H9 (cell line): Measurements from ENCODE around the gene RBBP4. TPM values are rescaled to one million over a fixed set of nuclear protein-coding genes. Genes with fewer than 3 reads are reported as not detected.

Source experiments
- DNase-seq: peaks from one replicate; pipeline ENCODE4 v3.0.0-alpha.2; 2017
- H2AFZ ChIP-seq: one replicate; pipeline ENCODE4 v1.6.1; 2013; ENCODE audit warnings: mild to moderate bottlenecking, low read length, control low read depth, moderate library complexity
- H2AK5ac ChIP-seq: 2 replicates; pipeline ENCODE4 v1.6.1; 2013; ENCODE audit warnings: low read length, control low read depth, mixed read lengths; ENCODE audit not compliant: insufficient read length
- H2BK120ac ChIP-seq: one replicate; pipeline ENCODE4 v1.6.1; 2013; ENCODE audit warnings: low read depth, mild to moderate bottlenecking, low read length, control low read depth, inconsistent platforms; ENCODE audit not compliant: poor library complexity, severe bottlenecking
- H2BK12ac ChIP-seq: 2 replicates; pipeline ENCODE4 v1.6.1; 2013; ENCODE audit warnings: low read length, control low read depth, mixed read lengths, low read depth; ENCODE audit not compliant: insufficient read length
- H2BK15ac ChIP-seq: 2 replicates; pipeline ENCODE4 v1.6.1; 2013; ENCODE audit warnings: low read depth, low read length, control low read depth
- H2BK20ac ChIP-seq: one replicate; pipeline ENCODE4 v1.6.1; 2013; ENCODE audit warnings: low read depth, mild to moderate bottlenecking, low read length, control low read depth, inconsistent platforms; ENCODE audit not compliant: poor library complexity, severe bottlenecking
- H2BK5ac ChIP-seq: 2 replicates; pipeline ENCODE4 v1.6.1; 2013; ENCODE audit warnings: low read length, control low read depth, mixed read lengths; ENCODE audit not compliant: insufficient read length
- H3K14ac ChIP-seq: 2 replicates; pipeline ENCODE4 v1.6.1; 2013; ENCODE audit warnings: low read length, control low read depth; ENCODE audit not compliant: insufficient read depth
- H3K18ac ChIP-seq: 2 replicates; pipeline ENCODE4 v1.6.1; 2013; ENCODE audit warnings: low read depth, mild to moderate bottlenecking, mixed read lengths, low read length, control low read depth; ENCODE audit not compliant: insufficient read length
- H3K23ac ChIP-seq: 2 replicates; pipeline ENCODE4 v1.6.1; 2013; ENCODE audit warnings: low read length, control low read depth, mixed read lengths, low read depth; ENCODE audit not compliant: insufficient read length
- H3K23me2 ChIP-seq: 2 replicates; pipeline ENCODE4 v1.6.1; 2013; ENCODE audit warnings: low read depth, mild to moderate bottlenecking, mixed read lengths, low read length, control low read depth; ENCODE audit not compliant: insufficient read length, poor library complexity, severe bottlenecking
- H3K27ac ChIP-seq: 2 replicates; pipeline ENCODE4 v1.5.1; 2013; ENCODE audit warnings: low read length, control low read depth, mixed read lengths, low read depth; ENCODE audit not compliant: insufficient read length
- H3K27me3 ChIP-seq: 2 replicates; pipeline ENCODE4 v1.6.1; 2013; ENCODE audit warnings: low read length, control low read depth, inconsistent platforms; ENCODE audit not compliant: insufficient read depth
- H3K4ac ChIP-seq: 2 replicates; pipeline ENCODE4 v1.6.1; 2013; ENCODE audit warnings: low read depth, mild to moderate bottlenecking, control low read depth, inconsistent platforms, low read length, moderate library complexity
- H3K4me1 ChIP-seq: 2 replicates; pipeline ENCODE4 v1.6.1; 2013; ENCODE audit warnings: low read length, control low read depth, inconsistent platforms; ENCODE audit not compliant: insufficient read depth
- H3K4me2 ChIP-seq: 2 replicates; pipeline ENCODE4 v1.6.1; 2013; ENCODE audit warnings: low read length, control low read depth, mixed read lengths; ENCODE audit not compliant: insufficient read length, insufficient read depth
- H3K56ac ChIP-seq: 2 replicates; pipeline ENCODE4 v1.6.1; 2013; ENCODE audit warnings: low read depth, mild to moderate bottlenecking, mixed read lengths, low read length, control low read depth; ENCODE audit not compliant: insufficient read length
- H3K79me1 ChIP-seq: 2 replicates; pipeline ENCODE4 v1.6.1; 2013; ENCODE audit warnings: low read depth, mild to moderate bottlenecking, moderate library complexity, low read length, control low read depth, inconsistent platforms; ENCODE audit not compliant: insufficient read depth, poor library complexity, severe bottlenecking
- H3K79me2 ChIP-seq: 2 replicates; pipeline ENCODE4 v1.6.1; 2013; ENCODE audit warnings: low read length, control low read depth, inconsistent platforms; ENCODE audit not compliant: insufficient read depth
- H3K9ac ChIP-seq: 2 replicates; pipeline ENCODE4 v1.6.1; 2013; ENCODE audit warnings: low read length, control low read depth, mixed read lengths; ENCODE audit not compliant: insufficient read length; ENCODE audit errors: extremely low read depth
- H3K9me3 ChIP-seq: one replicate; pipeline ENCODE4 v1.6.1; 2013; ENCODE audit warnings: low read depth, low read length, inconsistent platforms; ENCODE audit not compliant: control insufficient read depth
- H3T11ph ChIP-seq: one replicate; pipeline ENCODE4 v1.6.1; 2013; ENCODE audit warnings: mild to moderate bottlenecking, low read length, control low read depth, inconsistent platforms
- H4K20me1 ChIP-seq: one replicate; pipeline ENCODE4 v1.6.1; 2013; ENCODE audit not compliant: control insufficient read depth, insufficient read length, insufficient read depth
- H4K5ac ChIP-seq: 2 replicates; pipeline ENCODE4 v1.6.1; 2013; ENCODE audit warnings: low read depth, mild to moderate bottlenecking, mixed read lengths, low read length, control low read depth; ENCODE audit not compliant: insufficient read length
- H4K8ac ChIP-seq: replicated peaks from 2 replicates; pipeline ENCODE4 v1.6.1; 2013; ENCODE audit warnings: low read length, control low read depth, mixed read lengths, low read depth; ENCODE audit not compliant: insufficient read length
- H4K91ac ChIP-seq: 2 replicates; pipeline ENCODE4 v1.6.1; 2013; ENCODE audit warnings: low read depth, mild to moderate bottlenecking, moderate library complexity, mixed read lengths, low read length, control low read depth; ENCODE audit not compliant: insufficient read length
- H3K27ac Mint-ChIP-seq, 3 experiments: 2 replicates in 2 of 3; 3 replicates in 1 of 3; pipeline ENCODE4 v1.8.0; 2020 to 2021; ENCODE audit warnings: mixed read lengths in 3 of 3, mild to moderate bottlenecking in 1 of 3, moderate library complexity in 1 of 3
- H3K27me3 Mint-ChIP-seq: 2 replicates; pipeline ENCODE4 v1.8.0; 2021; ENCODE audit warnings: low read depth, mild to moderate bottlenecking, moderate library complexity, mixed read lengths
- H3K36me3 Mint-ChIP-seq, 3 experiments: 2 replicates in 2 of 3; 3 replicates in 1 of 3; pipeline ENCODE4 v1.8.0; 2020 to 2021; ENCODE audit warnings: low read depth in 3 of 3, mixed read lengths in 3 of 3; ENCODE audit not compliant: insufficient read depth in 1 of 3
- H3K4me1 Mint-ChIP-seq, 2 experiments: 2 replicates each; pipeline ENCODE4 v1.8.0; 2020; ENCODE audit warnings: mixed read lengths in 2 of 2
- H3K4me3 Mint-ChIP-seq, 2 experiments: 2 replicates in 1 of 2; 3 replicates in 1 of 2; pipeline ENCODE4 v1.8.0; 2020 to 2021; ENCODE audit warnings: mild to moderate bottlenecking in 2 of 2, mixed read lengths in 2 of 2, moderate library complexity in 1 of 2
- H3K9me3 Mint-ChIP-seq, 2 experiments: 2 replicates in 1 of 2; 3 replicates in 1 of 2; pipeline ENCODE4 v1.8.0; 2020; ENCODE audit warnings: mild to moderate bottlenecking in 2 of 2, mixed read lengths in 2 of 2, moderate library complexity in 1 of 2
- WGBS: extraction: QIAGEN DNeasy Blood & Tissue Kit; methylation state at CpG from one replicate; pipeline ENCODE4 v1.1.7; 2013; ENCODE audit warnings: missing lambda C conversion rate, low lambda C conversion rate, mixed read lengths; ENCODE audit not compliant: insufficient read length; ENCODE audit errors: extremely low coverage; 5-methylcytosine and 5-hydroxymethylcytosine counted together
- long read RNA-seq: library from polyadenylated mRNA; unstranded; transcript quantifications from one replicate; pipeline ENCODE4 v2.0.0, GENCODE V29; 2020
- total RNA-seq: library from RNA; stranded (reverse); gene quantifications from 2 replicates; pipeline ENCODE4 v1.2.1, GENCODE V29; 2021
- TF ChIP-seq, protein P1 (sequence below): fragments of 200-600 bp; sonication (generic); conservative IDR thresholded peaks from 3 replicates; pipeline ENCODE4 v1.8.0; 2021; ENCODE audit warnings: antibody characterized with exemption, mild to moderate bottlenecking

Gene RBBP4
- total RNA-seq: 416 and 421 TPM in 2 replicates
- long read RNA-seq, full-length matches to known transcripts: 1,476 of 1,683 reads
- long read RNA-seq, partial matches to known transcripts: 91 of 1,683 reads
- long read RNA-seq, other reads (novel, unspliced or antisense): 116 of 1,683 reads

DNA sequence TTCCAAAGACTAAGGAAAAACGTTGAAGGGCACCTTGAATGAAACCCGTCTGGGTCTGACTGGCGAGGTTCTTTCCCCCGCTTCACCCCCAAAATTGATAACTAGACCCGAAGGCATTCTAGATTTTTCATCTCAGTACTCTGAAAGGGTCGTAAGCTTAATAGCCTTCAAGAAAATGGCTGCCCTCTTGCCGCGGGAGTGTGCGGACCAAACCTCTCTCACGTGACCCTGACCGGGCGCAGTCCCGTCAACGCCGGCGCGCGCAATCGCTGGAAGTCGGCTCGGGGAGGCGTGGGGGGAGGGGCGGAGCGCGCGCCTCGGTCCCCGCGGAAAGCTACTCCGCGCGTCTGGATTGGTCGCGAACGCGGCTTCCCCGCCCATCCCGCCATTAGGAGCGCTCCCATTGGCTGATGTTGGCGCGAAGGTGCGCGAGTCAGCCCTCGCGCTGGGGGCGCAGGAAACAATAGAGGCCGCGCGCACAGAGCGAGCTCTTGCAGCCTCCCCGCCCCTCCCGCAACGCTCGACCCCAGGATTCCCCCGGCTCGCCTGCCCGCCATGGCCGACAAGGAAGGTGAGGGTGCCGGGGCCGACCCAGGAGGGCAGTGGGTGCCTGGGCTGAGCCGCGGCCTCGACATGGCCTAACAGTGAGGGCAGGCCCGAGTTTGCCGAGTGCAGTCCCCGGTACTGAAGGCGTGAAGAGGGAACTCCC, at the start of gene RBBP4:
RBBP4 (plus strand) TSS at position 457 of the 709 bp plus-strand sequence; CDS start at position 556, 99 bp downstream.
- Histone ChIP-seq H3K14ac (peak within 1 kb of the TSS; percentile 100), H3K56ac (peak within 1 kb of the TSS; percentile 76), H2BK5ac (peak within 1 kb of the TSS; percentile 83), H3K18ac (peak within 1 kb of the TSS; percentile 99), H3T11ph (peak within 1 kb of the TSS; percentile 88), H3K27ac (peak within 1 kb of the TSS; percentile 97), H3K4ac (peak within 1 kb of the TSS; percentile 99), H2BK120ac (peak within 1 kb of the TSS; percentile 94), H2AFZ (no peak within 1 kb of the TSS), H2AK5ac (no peak within 1 kb of the TSS), H4K91ac (peak within 1 kb of the TSS; percentile 99), H3K79me1 (no peaks in the 10 kb centered on the region), H4K8ac (peak within 1 kb of the TSS; percentile 46), H2BK15ac (0 out of 2 replicates have a peak within 1 kb of the TSS, but pooled peaks have one; percentile 14), H3K79me2 (peaks cover 32% of the 10 kb centered on the region; the same call in 1 of the 2 replicates), H3K27me3 (no peaks in the 10 kb centered on the region), H4K5ac (peak within 1 kb of the TSS; percentile 93), H3K9ac (peak within 1 kb of the TSS; percentile 99), H4K20me1 (no peaks in the 10 kb centered on the region), H2BK12ac (peak within 1 kb of the TSS; percentile 80), H3K9me3 (no peaks in the 10 kb centered on the region), H2BK20ac (peak within 1 kb of the TSS; percentile 50), H3K4me2 (peak within 1 kb of the TSS; percentile 66), H3K23ac (no peak within 1 kb of the TSS), H3K23me2 (peaks cover 7% of the 10 kb centered on the region), H3K4me1 (no peaks in the 10 kb centered on the region)
- Mint-ChIP-seq H3K4me1 (peaks cover 20 to 37% of the 10 kb centered on the region in 2 experiments), H3K4me3 (peak within 1 kb of the TSS; percentile 95 to 96), H3K27ac (peak within 1 kb of the TSS; percentile 99 to 100 (median 100)), H3K27me3 (no peaks in the 10 kb centered on the region), H3K36me3 (peaks cover 49 to 58% (median 55%) of the 10 kb centered on the region in 3 experiments), H3K9me3 (peaks cover 0 to 5% of the 10 kb centered on the region in 2 experiments; a peak in 4 of 5 replicates)
- DNase-seq: peak; percentile 98
- TF ChIP-seq, protein P1, sequence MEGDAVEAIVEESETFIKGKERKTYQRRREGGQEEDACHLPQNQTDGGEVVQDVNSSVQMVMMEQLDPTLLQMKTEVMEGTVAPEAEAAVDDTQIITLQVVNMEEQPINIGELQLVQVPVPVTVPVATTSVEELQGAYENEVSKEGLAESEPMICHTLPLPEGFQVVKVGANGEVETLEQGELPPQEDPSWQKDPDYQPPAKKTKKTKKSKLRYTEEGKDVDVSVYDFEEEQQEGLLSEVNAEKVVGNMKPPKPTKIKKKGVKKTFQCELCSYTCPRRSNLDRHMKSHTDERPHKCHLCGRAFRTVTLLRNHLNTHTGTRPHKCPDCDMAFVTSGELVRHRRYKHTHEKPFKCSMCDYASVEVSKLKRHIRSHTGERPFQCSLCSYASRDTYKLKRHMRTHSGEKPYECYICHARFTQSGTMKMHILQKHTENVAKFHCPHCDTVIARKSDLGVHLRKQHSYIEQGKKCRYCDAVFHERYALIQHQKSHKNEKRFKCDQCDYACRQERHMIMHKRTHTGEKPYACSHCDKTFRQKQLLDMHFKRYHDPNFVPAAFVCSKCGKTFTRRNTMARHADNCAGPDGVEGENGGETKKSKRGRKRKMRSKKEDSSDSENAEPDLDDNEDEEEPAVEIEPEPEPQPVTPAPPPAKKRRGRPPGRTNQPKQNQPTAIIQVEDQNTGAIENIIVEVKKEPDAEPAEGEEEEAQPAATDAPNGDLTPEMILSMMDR: no peak
- no CpG with 5 or more reads among the region's 67 CpGs for WGBS
